Osteoblast (primary cell): Measurements from ENCODE around the gene ORC3. TPM values are rescaled to one million over a fixed set of nuclear protein-coding genes. Genes with fewer than 3 reads are reported as not detected.
A peak's percentile ranks its signal among the peaks of the same experiment; 100 is the strongest.
"Not testable (repeated sequence)": the region's sequence is repeated elsewhere in the genome, so short reads cannot be mapped to it uniquely, and the experiment has no call there.

Experiments
- DNase-seq: peaks from one replicate; pipeline ENCODE4 v3.0.0; 2011; ENCODE audit warnings: low spot score, mixed read lengths; ENCODE audit not compliant: insufficient read length; ENCODE audit errors: missing footprints
- H2AFZ ChIP-seq: 2 replicates; pipeline ENCODE4 v1.6.0; 2011; ENCODE audit warnings: mild to moderate bottlenecking, low read length
- H3K27ac ChIP-seq: 2 replicates; pipeline ENCODE4 v1.5.1; 2011; ENCODE audit warnings: mild to moderate bottlenecking, low read depth, low read length, moderate library complexity
- H3K27me3 ChIP-seq: 2 replicates; pipeline ENCODE4 v1.6.0; 2012; ENCODE audit warnings: mild to moderate bottlenecking, control low read depth, inconsistent platforms, low read length, moderate library complexity; ENCODE audit not compliant: insufficient read depth
- H3K36me3 ChIP-seq: 2 replicates; pipeline ENCODE4 v1.5.1; 2011; ENCODE audit warnings: mild to moderate bottlenecking, low read length, control low read depth, moderate library complexity; ENCODE audit not compliant: insufficient read depth
- H3K4me1 ChIP-seq: 2 replicates; pipeline ENCODE4 v1.5.1; 2011; ENCODE audit warnings: mild to moderate bottlenecking, low read length, control low read depth, moderate library complexity; ENCODE audit not compliant: insufficient read depth
- H3K4me2 ChIP-seq: 2 replicates; pipeline ENCODE4 v1.6.0; 2011; ENCODE audit warnings: mild to moderate bottlenecking, low read length; ENCODE audit not compliant: insufficient read depth
- H3K4me3 ChIP-seq: fragments of 200-600 bp; sonication (generic); 3 replicates; pipeline ENCODE4 v1.5.1; 2012; ENCODE audit warnings: mild to moderate bottlenecking, low read length, inconsistent platforms; ENCODE audit not compliant: insufficient read depth
- H3K79me2 ChIP-seq: 2 replicates; pipeline ENCODE4 v1.6.0; 2012; ENCODE audit warnings: mild to moderate bottlenecking, low read length, control low read depth, inconsistent platforms; ENCODE audit not compliant: insufficient read depth
- H3K9me3 ChIP-seq: 2 replicates; pipeline ENCODE4 v1.5.1; 2011; ENCODE audit warnings: low read depth, low read length, control low read depth
- H4K20me1 ChIP-seq: 2 replicates; pipeline ENCODE4 v1.6.0; 2012; ENCODE audit warnings: mild to moderate bottlenecking, low read length, control low read depth; ENCODE audit not compliant: insufficient read depth
- CTCF ChIP-seq: IDR thresholded peaks from 2 replicates; pipeline ENCODE4 v1.5.1; 2011; ENCODE audit warnings: mild to moderate bottlenecking, low read depth, low read length, moderate library complexity; ENCODE audit errors: extremely low read depth
- total RNA-seq: library from RNA; depleted of rRNA; stranded (reverse); fragments of >200 nt; gene quantifications from 2 replicates; pipeline ENCODE4 v1.2.3, GENCODE V29; 2012

Gene ORC3
- total RNA-seq, 1 donor = 26.1 TPM

GRCh38 chr6:87692086-87692485, 102.2 kb downstream of the ORC3 start:
- H3K27me3 ChIP-seq = no peaks in the 10 kb centered on the region
- no peak for DNase-seq
- H3K4me3 ChIP-seq = no peak overlapping the region
- peaks cover 84% of the 10 kb centered on the region for H4K20me1 ChIP-seq
- no peaks in the 10 kb centered on the region for H3K36me3 ChIP-seq
- H3K79me2 ChIP-seq = peaks cover 99% of the 10 kb centered on the region
- no peaks in the 10 kb centered on the region for H3K9me3 ChIP-seq
- TF ChIP-seq CTCF = no peak
- no peak overlapping the region for H3K27ac ChIP-seq
- H3K4me1 ChIP-seq = peaks cover 8% of the 10 kb centered on the region
- H2AFZ ChIP-seq = no peak overlapping the region
- H3K4me2 ChIP-seq = no peak overlapping the region

- not testable (repeated sequence) for H3K27ac ChIP-seq, H3K4me3 ChIP-seq, H3K9me3 ChIP-seq, DNase-seq, H3K36me3 ChIP-seq, H3K27me3 ChIP-seq, H2AFZ ChIP-seq
- peaks cover 99% of the 10 kb centered on the region for H3K79me2 ChIP-seq
- peaks cover 21% of the 10 kb centered on the region for H3K4me1 ChIP-seq
- peaks cover 86% of the 10 kb centered on the region for H4K20me1 ChIP-seq
- H3K4me2 ChIP-seq = peak overlapping the region; percentile 92
These were observed 106.9 kb downstream of the ORC3 start for GRCh38 chr6:87696817-87697216.

GRCh38 chr6:87697581-87698546, 107.9 kb downstream of the ORC3 start:
- TF ChIP-seq CTCF = no peak
- peak; percentile 59 for DNase-seq
- Histone ChIP-seq H3K27ac (peak overlapping the region; percentile 46), H2AFZ (no peak overlapping the region), H3K4me3 (peak overlapping the region; percentile 98), H3K36me3 (no peaks in the 10 kb centered on the region), H3K9me3 (no peaks in the 10 kb centered on the region), H4K20me1 (peaks cover 75% of the 10 kb centered on the region), H3K4me2 (peak overlapping the region; percentile 92), H3K4me1 (peaks cover 21% of the 10 kb centered on the region), H3K79me2 (peaks cover 91% of the 10 kb centered on the region), H3K27me3 (no peaks in the 10 kb centered on the region)

- Histone ChIP-seq H3K79me2 (peaks cover 84% of the 10 kb centered on the region), H3K27me3 (no peaks in the 10 kb centered on the region), H2AFZ (no peak overlapping the region), H3K36me3 (no peaks in the 10 kb centered on the region), H3K4me3 (peak overlapping the region; percentile 98), H4K20me1 (peaks cover 69% of the 10 kb centered on the region), H3K9me3 (no peaks in the 10 kb centered on the region), H3K4me1 (peaks cover 21% of the 10 kb centered on the region), H3K4me2 (peak overlapping the region; percentile 92), H3K27ac (peak overlapping the region; percentile 46)
- DNase-seq = no peak
- no peak for TF ChIP-seq CTCF
These were observed 108.6 kb downstream of the ORC3 start for GRCh38 chr6:87698547-87699006.
